ENCODE results near the gene CEP70.

Gene CEP70

GRCh38 chr3:138461246-138461645 lies 132.8 kb downstream of the CEP70 start:
- DNase-seq: no peak
- Histone ChIP-seq H3K27me3 (replicated peaks) (no peaks in the 10 kb centered on the region), H3K27ac (no peak overlapping the region), H3K4me3 (ENCODE audit: low read depth, low read length) (no peak overlapping the region), H3K36me3 (replicated peaks) (no peaks in the 10 kb centered on the region)
- no peak for TF ChIP-seq CTCF (IDR thresholded peaks at IDR 0.05; ENCODE audit: low read depth, low read length, missing control alignments)
- in situ Hi-C loops (cut with HindIII; ENCODE audit: low pct_ligation_motif_present, low sequenced_read_pairs): no loop called here

GRCh38 chr3:138460536-138461205 lies 133.4 kb downstream of the CEP70 start:
- Histone ChIP-seq H3K27me3 (replicated peaks) (no peaks in the 10 kb centered on the region), H3K4me3 (ENCODE audit: low read depth, low read length) (no peak overlapping the region), H3K36me3 (replicated peaks) (no peaks in the 10 kb centered on the region), H3K27ac (no peak overlapping the region)
- in situ Hi-C loops (cut with HindIII; ENCODE audit: low pct_ligation_motif_present, low sequenced_read_pairs): no loop called here
- DNase-seq: no peak
- TF ChIP-seq CTCF (IDR thresholded peaks at IDR 0.05; ENCODE audit: low read depth, low read length, missing control alignments): no peak

GRCh38 chr3:138459619-138460535 lies 134.2 kb downstream of the CEP70 start:
- no peak for TF ChIP-seq CTCF (IDR thresholded peaks at IDR 0.05; ENCODE audit: low read depth, low read length, missing control alignments)
- Histone ChIP-seq H3K36me3 (replicated peaks) (no peaks in the 10 kb centered on the region), H3K27ac (no peak overlapping the region), H3K4me3 (ENCODE audit: low read depth, low read length) (no peak overlapping the region), H3K27me3 (replicated peaks) (no peaks in the 10 kb centered on the region)
- in situ Hi-C loops (cut with HindIII; ENCODE audit: low pct_ligation_motif_present, low sequenced_read_pairs): no loop called here
- no peak for DNase-seq

- H3K4me3 ChIP-seq (ENCODE audit: low read depth, low read length): no peak overlapping the region
- DNase-seq: no peak
- TF ChIP-seq CTCF (IDR thresholded peaks at IDR 0.05; ENCODE audit: low read depth, low read length, missing control alignments): no peak
- in situ Hi-C loops (cut with HindIII; ENCODE audit: low pct_ligation_motif_present, low sequenced_read_pairs): no loop called here
- no peaks in the 10 kb centered on the region for H3K27me3 ChIP-seq (replicated peaks)
- no peaks in the 10 kb centered on the region for H3K36me3 ChIP-seq (replicated peaks)
- no peak overlapping the region for H3K27ac ChIP-seq
Measured at GRCh38 chr3:138458774-138459499, 135.1 kb downstream of the CEP70 start.

- Histone ChIP-seq H3K4me3 (ENCODE audit: low read depth, low read length) (no peak overlapping the region), H3K36me3 (replicated peaks) (no peaks in the 10 kb centered on the region), H3K27me3 (replicated peaks) (no peaks in the 10 kb centered on the region), H3K27ac (no peak overlapping the region)
- TF ChIP-seq CTCF (IDR thresholded peaks at IDR 0.05; ENCODE audit: low read depth, low read length, missing control alignments): no peak
- no peak for DNase-seq
- in situ Hi-C loops (cut with HindIII; ENCODE audit: low pct_ligation_motif_present, low sequenced_read_pairs): no loop called here
Measured at GRCh38 chr3:138457863-138458735, 136.0 kb downstream of the CEP70 start.

Data from brain microvascular endothelial cell (primary cell).